KOPT-K1 (cell line): Measurements from ENCODE around the gene IKBKE.

Experiments used
- H3K27ac ChIP-seq: fragments of 200-600 bp; sonication (generic); 2 replicates; pipeline ENCODE4 v1.5.1; 2016; ENCODE audit warnings: antibody characterized with exemption, mild to moderate bottlenecking, low read depth, low read length; ENCODE audit not compliant: poor library complexity, severe bottlenecking
- H3K36me3 ChIP-seq: fragments of 200-600 bp; sonication (generic); 2 replicates; pipeline ENCODE4 v1.5.1; 2017; ENCODE audit warnings: antibody characterized with exemption, mild to moderate bottlenecking, low read length, moderate library complexity; ENCODE audit not compliant: insufficient read depth
- H3K9me3 ChIP-seq: fragments of 200-600 bp; sonication (generic); 2 replicates; pipeline ENCODE4 v1.5.1; 2017; ENCODE audit warnings: antibody characterized with exemption, low read length, mild to moderate bottlenecking; ENCODE audit not compliant: insufficient read depth, poor library complexity, severe bottlenecking

Gene IKBKE

DNA sequence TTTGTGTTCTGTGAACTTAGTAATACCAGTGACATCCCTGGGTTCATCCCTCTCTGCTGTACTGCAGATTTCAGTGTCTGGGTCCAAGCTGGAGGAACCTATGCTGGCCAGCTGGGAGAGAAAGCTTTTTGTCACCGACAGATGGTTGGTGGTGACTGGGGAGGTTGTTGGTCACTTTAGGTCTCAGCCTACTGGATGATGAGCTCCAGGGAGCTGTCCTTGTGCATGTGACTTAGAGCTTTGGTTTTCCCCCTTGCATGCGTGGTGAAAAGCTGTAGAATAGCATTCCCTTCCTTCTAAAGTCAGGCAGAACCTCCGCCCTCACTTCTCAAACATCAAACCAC is 22.9 kb upstream of the IKBKE start:
- Histone ChIP-seq H3K36me3 (peaks cover 86% of the 10 kb centered on the region), H3K27ac (no peak overlapping the region)

GRCh38 chr1:206447792-206448191 is 22.5 kb upstream of the IKBKE start:
- Histone ChIP-seq H3K27ac (no peak overlapping the region), H3K9me3 (no peaks in the 10 kb centered on the region), H3K36me3 (peaks cover 84% of the 10 kb centered on the region)

More for the DNA sequence above, 22.9 kb upstream of the IKBKE start:
- H3K9me3 ChIP-seq, result no peaks in the 10 kb centered on the region

DNA sequence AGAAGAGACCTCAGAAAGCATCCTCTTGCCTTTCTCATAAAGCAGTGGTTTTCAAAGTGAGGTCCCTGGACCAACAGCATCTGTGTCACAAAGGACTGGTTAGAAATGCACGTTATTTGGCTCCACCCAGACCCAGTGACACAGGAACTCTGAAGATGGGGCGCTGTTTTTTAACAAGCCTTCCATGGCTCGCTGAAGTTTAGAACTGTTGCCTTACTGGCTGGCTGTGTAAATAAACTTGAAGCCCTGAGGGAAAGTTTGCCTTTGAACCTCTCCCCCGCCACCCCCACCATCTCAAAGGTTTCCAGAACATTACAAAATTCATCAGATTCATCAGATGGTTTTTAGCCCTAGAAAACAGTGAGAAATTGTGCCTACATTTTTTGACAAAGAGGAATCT is 21.8 kb upstream of the IKBKE start:
- H3K27ac ChIP-seq, result no peak overlapping the region
- H3K9me3 ChIP-seq, result no peaks in the 10 kb centered on the region
- H3K36me3 ChIP-seq, result peaks cover 78% of the 10 kb centered on the region

- H3K9me3 ChIP-seq, result no peaks in the 10 kb centered on the region
- peaks cover 74% of the 10 kb centered on the region for H3K36me3 ChIP-seq
- H3K27ac ChIP-seq, result no peak overlapping the region
Measured at GRCh38 chr1:206449565-206449964, 20.7 kb upstream of the IKBKE start.

DNA sequence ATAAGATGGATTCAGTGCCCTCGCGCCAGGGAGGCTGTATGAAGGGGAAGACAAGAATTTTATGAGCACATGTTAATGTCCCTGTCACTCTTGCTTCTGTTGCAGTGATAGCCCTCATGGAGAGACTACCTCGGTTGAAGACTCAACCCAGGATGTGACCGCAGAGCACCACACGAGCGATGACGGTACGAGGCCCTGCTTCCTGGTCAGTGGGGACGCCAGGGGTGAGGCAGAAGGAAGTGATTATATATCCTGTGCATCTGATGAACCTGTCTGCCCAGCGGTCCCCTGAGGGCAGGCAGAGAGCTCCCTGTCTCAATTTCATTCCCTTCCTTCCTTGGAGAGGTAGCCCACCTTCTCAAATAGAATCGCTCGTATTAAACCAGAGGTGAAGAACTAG is 20.0 kb upstream of the IKBKE start:
- no peak overlapping the region for H3K27ac ChIP-seq
- peaks cover 73% of the 10 kb centered on the region for H3K36me3 ChIP-seq
- H3K9me3 ChIP-seq, result no peaks in the 10 kb centered on the region

DNA sequence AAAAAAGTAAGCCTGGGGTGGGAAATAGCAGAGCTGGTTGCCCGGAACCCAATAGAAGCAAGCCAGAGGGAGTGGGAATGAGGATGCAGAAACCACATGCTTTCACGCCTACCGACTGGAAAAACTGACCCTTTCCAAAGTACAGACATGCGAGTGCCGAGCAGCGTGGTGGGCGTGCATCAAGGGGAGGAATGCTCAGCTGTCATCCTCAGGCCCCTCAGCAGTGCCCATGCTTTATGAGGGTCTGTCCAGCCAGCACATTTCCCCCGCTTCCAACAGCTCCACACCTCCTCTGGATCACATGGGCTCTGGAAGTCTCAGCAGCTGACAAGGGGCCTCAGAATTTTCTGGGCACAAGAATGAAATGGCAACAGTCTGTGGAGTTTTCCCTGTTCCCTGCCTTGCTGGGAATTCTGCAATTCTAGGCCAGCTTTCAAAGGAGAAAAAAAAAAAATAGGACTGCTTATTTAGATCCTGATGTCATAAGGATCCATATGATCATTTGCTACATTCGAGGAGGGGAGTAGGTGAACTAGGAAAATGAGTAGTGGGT is 19.1 kb upstream of the IKBKE start:
- H3K27ac ChIP-seq, result no peak overlapping the region
- H3K9me3 ChIP-seq, result no peaks in the 10 kb centered on the region
- H3K36me3 ChIP-seq, result peaks cover 73% of the 10 kb centered on the region

DNA sequence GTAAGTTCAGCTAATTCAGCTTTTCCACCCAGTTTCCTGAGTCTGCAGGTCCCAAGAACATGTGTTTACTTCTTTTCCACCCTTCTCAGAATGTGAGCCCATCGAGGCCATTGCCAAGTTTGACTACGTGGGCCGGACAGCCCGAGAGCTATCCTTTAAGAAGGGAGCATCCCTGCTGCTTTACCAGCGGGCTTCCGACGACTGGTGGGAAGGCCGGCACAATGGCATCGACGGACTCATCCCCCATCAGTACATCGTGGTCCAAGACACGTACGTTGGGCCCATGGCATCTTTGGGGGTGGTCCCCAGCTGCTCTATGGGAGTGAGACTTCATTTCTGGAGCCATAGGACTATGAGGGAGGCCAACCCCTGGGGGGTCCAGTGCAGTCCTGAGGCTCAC is 17.2 kb upstream of the IKBKE start:
- H3K36me3 ChIP-seq, result peaks cover 59% of the 10 kb centered on the region

GRCh38 chr1:206455289-206455665 is 15.0 kb upstream of the IKBKE start:
- Histone ChIP-seq H3K9me3 (no peaks in the 10 kb centered on the region), H3K27ac (no peak overlapping the region), H3K36me3 (peaks cover 51% of the 10 kb centered on the region)

More for the DNA sequence above, 17.2 kb upstream of the IKBKE start:
- Histone ChIP-seq H3K9me3 (no peaks in the 10 kb centered on the region), H3K27ac (no peak overlapping the region)

DNA sequence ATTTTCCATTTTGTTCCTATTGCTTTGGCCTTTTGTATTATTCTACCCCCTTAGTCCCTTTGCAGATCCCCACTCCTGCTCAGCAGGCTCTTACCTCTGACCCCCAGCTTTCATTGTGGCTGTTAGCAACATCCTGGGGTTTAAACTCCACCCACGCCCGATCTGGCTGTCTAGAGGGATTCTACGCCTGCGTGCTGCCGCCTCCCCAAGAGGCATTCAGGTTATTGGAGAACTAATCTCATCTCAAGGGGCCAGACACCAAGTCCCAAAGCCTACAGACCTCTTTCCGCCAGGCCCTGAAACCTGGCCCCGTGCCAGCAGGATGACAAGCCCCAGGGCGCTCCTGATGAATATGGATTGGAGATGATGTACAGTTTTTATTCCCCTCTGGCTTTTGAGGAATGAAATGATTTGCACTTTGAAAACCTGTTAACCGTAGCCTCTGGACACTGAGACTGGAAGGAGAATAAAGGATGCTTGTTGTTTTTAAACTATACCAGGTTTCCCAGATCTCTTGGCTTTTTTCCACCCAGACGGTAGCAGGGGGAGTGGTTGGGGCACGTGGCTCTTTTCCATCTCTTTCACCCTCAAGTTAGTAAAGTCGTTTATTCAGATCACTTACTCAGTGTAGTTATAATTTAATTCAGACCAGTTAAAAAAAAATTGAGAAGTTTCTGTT is 14.5 kb upstream of the IKBKE start:
- H3K36me3 ChIP-seq, result peaks cover 46% of the 10 kb centered on the region
- H3K9me3 ChIP-seq, result no peaks in the 10 kb centered on the region
- no peak overlapping the region for H3K27ac ChIP-seq

- Histone ChIP-seq H3K36me3 (peaks cover 44% of the 10 kb centered on the region), H3K9me3 (no peaks in the 10 kb centered on the region), H3K27ac (no peak overlapping the region)
Measured at GRCh38 chr1:206456577-206457370, 13.5 kb upstream of the IKBKE start.

GRCh38 chr1:206457408-206458120 is 12.7 kb upstream of the IKBKE start:
- Histone ChIP-seq H3K9me3 (no peaks in the 10 kb centered on the region), H3K36me3 (peaks cover 41% of the 10 kb centered on the region), H3K27ac (no peak overlapping the region)

DNA sequence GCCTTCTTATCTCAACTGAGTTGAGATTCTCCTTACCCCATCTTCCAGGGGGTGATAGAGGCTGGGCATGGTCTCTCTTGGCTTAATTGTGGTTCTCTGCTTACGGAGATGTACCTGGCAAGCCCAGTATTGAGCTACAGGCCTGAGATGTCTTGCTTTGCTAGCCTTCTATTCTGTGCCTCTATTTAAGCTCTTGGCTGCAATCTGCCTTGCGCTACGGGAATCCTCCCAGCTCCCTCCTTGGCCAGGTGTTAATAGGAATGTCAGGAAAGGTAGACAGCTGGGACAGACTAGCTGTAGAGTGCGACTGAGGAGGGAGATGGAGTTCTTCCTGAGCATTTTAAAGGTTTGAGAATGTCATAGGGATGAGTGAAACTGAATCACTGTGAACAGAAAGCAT is 10.6 kb upstream of the IKBKE start:
- Histone ChIP-seq H3K9me3 (no peaks in the 10 kb centered on the region), H3K36me3 (peaks cover 33% of the 10 kb centered on the region), H3K27ac (no peak overlapping the region)

DNA sequence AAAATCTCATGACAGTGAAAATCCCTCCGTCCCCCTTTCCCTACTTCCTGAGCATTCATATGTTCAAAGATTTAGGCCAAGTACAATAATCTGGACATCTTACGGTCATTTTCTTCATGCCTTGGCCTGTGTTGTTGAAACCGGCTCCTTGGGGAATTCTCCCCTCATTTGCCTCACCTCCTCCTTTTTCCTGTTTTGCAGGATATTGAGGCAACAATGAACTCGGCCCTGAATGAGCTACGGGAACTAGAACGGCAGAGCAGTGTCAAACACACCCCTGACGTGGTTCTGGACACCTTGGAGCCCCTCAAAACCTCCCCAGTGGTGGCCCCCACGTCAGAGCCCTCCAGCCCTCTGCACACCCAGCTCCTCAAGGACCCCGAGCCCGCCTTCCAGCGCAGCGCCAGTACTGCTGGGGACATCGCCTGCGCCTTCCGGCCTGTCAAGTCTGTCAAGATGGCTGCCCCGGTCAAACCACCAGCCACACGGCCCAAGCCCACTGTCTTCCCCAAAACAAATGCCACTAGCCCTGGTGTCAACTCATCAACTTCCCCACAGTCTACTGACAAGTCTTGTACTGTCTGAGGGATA is 9.3 kb upstream of the IKBKE start:
- H3K9me3 ChIP-seq, result no peaks in the 10 kb centered on the region
- no peak overlapping the region for H3K27ac ChIP-seq
- peaks cover 22% of the 10 kb centered on the region; the same call in 1 of the 2 replicates for H3K36me3 ChIP-seq

DNA sequence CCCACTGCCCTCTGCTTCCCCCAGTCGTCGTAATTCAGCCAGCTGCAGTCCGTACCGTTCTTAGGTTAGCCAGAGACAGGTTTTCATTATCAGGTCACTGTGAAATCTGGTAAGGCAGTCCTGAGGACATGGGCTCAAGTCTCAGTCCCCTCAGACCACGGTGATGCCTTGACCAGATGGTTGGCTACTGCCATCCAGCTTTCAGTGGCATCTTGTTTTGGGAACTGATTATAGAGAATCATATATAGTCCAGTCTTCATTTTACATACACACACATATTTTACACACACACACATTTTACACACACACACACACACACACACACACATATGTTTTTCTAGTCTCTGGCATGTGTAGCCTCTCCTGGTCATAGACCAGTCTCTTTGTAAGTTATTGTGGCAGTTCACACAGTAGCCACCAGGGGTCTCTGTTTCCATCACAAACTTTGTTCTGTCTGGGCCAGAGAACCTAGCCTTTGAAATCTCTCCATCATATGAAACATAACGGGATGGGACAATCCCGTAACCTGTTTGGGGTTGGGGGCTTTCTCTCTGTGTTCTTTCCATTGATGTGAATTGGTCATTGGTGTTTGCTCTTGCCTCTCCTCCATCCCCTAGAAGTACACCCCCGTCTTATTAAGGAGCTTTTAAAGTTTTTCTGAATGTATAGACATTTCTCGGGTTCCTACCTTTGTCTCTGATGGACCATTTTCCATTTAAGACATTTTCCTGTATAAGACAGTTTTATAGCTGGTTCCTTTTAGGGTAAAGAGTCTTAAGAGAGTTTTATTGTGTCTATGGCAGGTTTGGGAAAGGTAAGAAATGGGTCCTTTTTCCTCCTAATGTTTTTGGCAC is 8.4 kb upstream of the IKBKE start:
- Histone ChIP-seq H3K9me3 (no peaks in the 10 kb centered on the region), H3K27ac (no peak overlapping the region), H3K36me3 (peaks cover 21% of the 10 kb centered on the region; the same call in 1 of the 2 replicates)
